OCI-LY1 (cell line): Measurements from ENCODE around the gene TSPAN1.

ENCODE experiments used
- CTCF ChIP-seq: fragments of 200-600 bp; sonication (generic), shearing (Covaris generic); IDR thresholded peaks from 2 replicates; pipeline ENCODE4 v1.5.1; 2017; ENCODE audit warnings: mild to moderate bottlenecking, antibody characterized with exemption, low read length, moderate library complexity, mixed read lengths
- EZH2 ChIP-seq: fragments of 200-600 bp; sonication (generic), shearing (Covaris generic); IDR thresholded peaks from 2 replicates; pipeline ENCODE4 v1.8.0; 2017; ENCODE audit warnings: borderline replicate concordance, mixed run types, mild to moderate bottlenecking, antibody characterized with exemption, low read length, moderate library complexity, mixed read lengths

DNA sequence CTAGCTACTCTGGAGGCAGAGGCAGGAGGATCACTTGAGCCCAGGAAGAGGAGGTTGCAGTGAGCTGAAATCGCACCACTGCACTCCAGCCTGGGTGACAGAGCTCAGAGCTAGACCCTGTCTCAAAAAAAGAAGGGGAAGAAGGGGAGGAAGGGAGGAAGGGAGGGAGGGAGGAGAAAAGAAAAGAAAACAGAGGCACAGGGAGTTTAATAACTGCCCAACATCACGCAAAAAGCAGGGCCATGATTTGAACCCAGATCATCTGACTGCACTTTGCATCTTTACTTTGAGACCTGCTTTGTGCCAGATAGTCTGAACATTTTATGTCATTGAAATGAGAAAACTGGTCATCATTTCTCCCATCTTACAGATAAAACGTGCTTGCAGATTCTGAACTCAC, 30.3 kb downstream of the TSPAN1 start:
- TF ChIP-seq CTCF: no peak
- no peak for TF ChIP-seq EZH2
